GM12878 (cell line): Measurements from ENCODE around the gene COL18A1. TPM values are rescaled to one million over a fixed set of nuclear protein-coding genes. Genes with fewer than 3 reads are reported as not detected.

ENCODE experiments used
- ATAC-seq: fragments of 200-7000 bp; cut with Tn5 transposase; 3 replicates; pipeline ENCODE4 v1.9.1; 2020; ENCODE audit warnings: mild to moderate bottlenecking, moderate library complexity
- BruUV-seq: library from RNA; stranded (reverse); fragments of 400-500 nt; replicated peaks from 2 replicates; lab custom pipeline; 2021; lab: Mats Ljungman, UMichigan
- CTCF ChIA-PET: fragments of 300-600 bp; sonication (Branson Sonifier 250); formaldehyde crosslinking; extraction: SDS; loops from one replicate; lab custom pipeline; 2021; ENCODE audit warnings: inconsistent platforms; lab: Yijun Ruan, JAX
- POLR2A ChIA-PET: fragments of 350-600 bp; formaldehyde crosslinking; extraction: SDS; loops from one replicate; lab custom pipeline; 2021; ENCODE audit warnings: inconsistent platforms; lab: Charles Lee
- RAD21 ChIA-PET: fragments of 300-600 bp; sonication (Branson Sonifier 250); formaldehyde crosslinking; loops from one replicate; lab custom pipeline; 2023; ENCODE audit warnings: antibody characterized with exemption; ENCODE audit not compliant: unreplicated experiment; lab: Charles Lee
- SMC1A ChIA-PET: fragments of 300-600 bp; sonication (Branson Sonifier 250); formaldehyde crosslinking; loops from one replicate; lab custom pipeline; 2023; ENCODE audit not compliant: unreplicated experiment, uncharacterized antibody; lab: Charles Lee
- DNase-seq: peaks from one replicate; pipeline ENCODE4 v3.0.0-alpha.2; 2011; ENCODE audit warnings: low read depth, low spot score
- FAIRE-seq: peaks from 3 replicates; lab custom pipeline; 2011; peaks lifted over from hg19 to GRCh38; lab: Jason Lieb, UNC
- H2AFZ ChIP-seq: 2 replicates; pipeline ENCODE4 v1.6.0; 2011; ENCODE audit warnings: low read depth, low read length, control low read depth; ENCODE audit not compliant: control insufficient read depth
- H3K27ac ChIP-seq: 2 replicates; pipeline ENCODE4 v1.5.1; 2011; ENCODE audit warnings: control low read depth; ENCODE audit not compliant: control insufficient read depth, insufficient read depth
- H3K27me3 ChIP-seq, 2 experiments: replicated peaks in 1 of 2; 2 replicates each; pipeline versions ENCODE4 v1.6.0 to v1.6.1; 2011; ENCODE audit warnings: low read length in 1 of 2; ENCODE audit not compliant: control insufficient read depth in 2 of 2, insufficient read depth in 2 of 2
- H3K36me3 ChIP-seq, 2 experiments: 2 replicates each; pipeline ENCODE4 v1.5.1; 2011; ENCODE audit warnings: low read length in 1 of 2; ENCODE audit not compliant: control insufficient read depth in 2 of 2, insufficient read depth in 2 of 2
- H3K4me1 ChIP-seq: 2 replicates; pipeline ENCODE4 v1.6.1; 2011; ENCODE audit warnings: mild to moderate bottlenecking, low read length, moderate library complexity, mixed read lengths; ENCODE audit not compliant: control insufficient read depth, insufficient read depth
- H3K4me2 ChIP-seq: 2 replicates; pipeline ENCODE4 v1.6.0; 2011; ENCODE audit warnings: control low read depth; ENCODE audit not compliant: control insufficient read depth, insufficient read depth
- H3K4me3 ChIP-seq: fragments of 200-600 bp; sonication (generic); 2 replicates; pipeline ENCODE4 v1.5.1; 2016
- H3K79me2 ChIP-seq: 2 replicates; pipeline ENCODE4 v1.6.0; 2011; ENCODE audit warnings: low read length; ENCODE audit not compliant: control insufficient read depth, insufficient read depth
- H3K9ac ChIP-seq: 2 replicates; pipeline ENCODE4 v1.8.0; 2011; ENCODE audit warnings: low read length, control low read depth, mixed read lengths; ENCODE audit not compliant: control insufficient read depth, insufficient read depth
- H3K9me3 ChIP-seq: replicated peaks from 3 replicates; pipeline ENCODE4 v1.5.1; 2011; ENCODE audit warnings: mild to moderate bottlenecking, low read length; ENCODE audit not compliant: control insufficient read depth, insufficient read depth
- H4K20me1 ChIP-seq: 2 replicates; pipeline ENCODE4 v1.6.0; 2011; ENCODE audit not compliant: control insufficient read depth, insufficient read depth
- EGR1 ChIP-seq, 2 experiments: IDR thresholded peaks; 1 replicate in 1 of 2; 2 replicates in 1 of 2; pipeline ENCODE4 v1.6.1; 2011 to 2012; ENCODE audit warnings: low read depth in 2 of 2, low read length in 2 of 2, borderline replicate concordance in 1 of 2, mild to moderate bottlenecking in 1 of 2, moderate library complexity in 1 of 2
- MAX ChIP-seq: IDR thresholded peaks from 2 replicates; pipeline ENCODE4 v1.6.1; 2012; ENCODE audit warnings: low read depth, low read length, improper control_type of control experiment
- MXI1 ChIP-seq: fragments of 150-350 bp; IDR thresholded peaks from 2 replicates; pipeline ENCODE4 v1.6.1; 2011; ENCODE audit warnings: low read depth, mild to moderate bottlenecking, inconsistent platforms, low read length, improper control_type of control experiment
- ZNF217 ChIP-seq: fragments of 450-650 bp; IDR thresholded peaks from 2 replicates; pipeline ENCODE4 v1.6.1; 2017; ENCODE audit warnings: antibody characterized with exemption, mild to moderate bottlenecking
- WGBS: methylation state at CpG from one replicate; pipeline ENCODE4 v1.1.6; 2016; ENCODE audit warnings: low lambda C conversion rate; ENCODE audit not compliant: insufficient replicate concordance, insufficient coverage; ENCODE audit errors: missing lambda C conversion rate; 5-methylcytosine and 5-hydroxymethylcytosine counted together
- in situ Hi-C: fragments of 300-500 bp; cut with MboI; formaldehyde crosslinking; loops from 9 replicates; pipeline ENCODE4 v1.14.3; 2018; ENCODE audit warnings: mixed read lengths
- intact Hi-C: fragments of 100-400 bp; cut with micrococcal nuclease; formaldehyde crosslinking; loops from one replicate; pipeline ENCODE4 v1.14.2; 2022; ENCODE audit not compliant: unreplicated experiment
- microRNA-seq: library from miRNA; unstranded; fragments of <30 nt; microRNA quantifications from one replicate; pipeline ENCODE4, GENCODE V29; 2018
- polyA plus RNA-seq, 11 experiments: library from polyadenylated mRNA; depleted of rRNA in 4 of 11; unstranded in 6 of 11; stranded (reverse) in 5 of 11; fragments of >200 nt; fragmentation: Nextera tagmentation in 4 of 11; fragmentation: Illumina TruSeq in 1 of 11; extraction: Ambion mirVana in 4 of 11; extraction: Trizol in 1 of 11; gene quantifications; 1 replicate in 1 of 11; 2 replicates in 10 of 11; pipeline versions ENCODE4 v1.2.1 to v1.2.3, GENCODE V29; 2011 to 2016; ENCODE audit warnings: inconsistent platforms in 2 of 11, missing spikeins in 2 of 11, low read depth in 1 of 11
- small RNA-seq: library from RNA; depleted of rRNA; stranded (forward); fragments of <200 nt; gene quantifications from one replicate; pipeline ENCODE3, GENCODE V24; 2014
- total RNA-seq, 4 experiments: library from RNA; depleted of rRNA in 3 of 4; stranded (reverse); fragments of >200 nt in 3 of 4; fragmentation: Illumina TruSeq in 1 of 4; extraction: Trizol in 1 of 4; gene quantifications; 2 replicates each; pipeline versions ENCODE4 v1.2.1 to v1.2.3, GENCODE V29; 2013 to 2021

The COL18A1 gene
- total and polyA plus RNA-seq, 10 of the 15 experiments (the other 5 are each of a cell fraction or from before 2014, with no cell fraction given): under 0.01 to 0.49 (median 0.09) TPM; not detected in 3

GRCh38 chr21:45562965-45563364, 158.0 kb downstream of the COL18A1 start:
- no peaks in the 10 kb centered on the region for H3K79me2 ChIP-seq
- intact Hi-C loops: no loop called here
- H3K4me2 ChIP-seq: no peak overlapping the region
- H3K27ac ChIP-seq: no peak overlapping the region
- no peak overlapping the region for H2AFZ ChIP-seq
- POLR2A ChIA-PET: no interaction called here
- no peak for DNase-seq
- no peaks in the 10 kb centered on the region for H3K27me3 ChIP-seq
- RAD21 ChIA-PET: no interaction called here
- H3K9ac ChIP-seq: no peak overlapping the region
- BruUV-seq: no TSS peak
- SMC1A ChIA-PET: interaction anchor here (0.6 kb wide), 1 partner anchor 37 kb away, joined by 3 read pairs; no protein-coding TSS in a partner anchor
- no peaks in the 10 kb centered on the region for H4K20me1 ChIP-seq
- CTCF ChIA-PET: interaction anchor here (0.9 to 1.0 kb wide), 3 partner anchors 13 to 78 kb away, joined by 3 read pairs; no protein-coding TSS in a partner anchor
- no peak for TF ChIP-seq MAX
- TF ChIP-seq EGR1 (IDR thresholded peaks at IDR 0.05; ENCODE audit: borderline replicate concordance in 1 of 2, low read depth in 2 of 2, low read length in 2 of 2): no peak
- no peak for TF ChIP-seq MXI1
- no peak for TF ChIP-seq ZNF217
- ATAC-seq: no peak
- no peaks in the 10 kb centered on the region for H3K4me1 ChIP-seq
- H3K36me3 ChIP-seq: no peaks in the 10 kb centered on the region
- H3K4me3 ChIP-seq: no peak overlapping the region
- no peaks in the 10 kb centered on the region for H3K9me3 ChIP-seq
- in situ Hi-C loops: no loop called here
- FAIRE-seq: no peak
- 28% methylated on average over 6 of the region's 6 CpGs for WGBS

Small RNA genes within 50 kb of the gene (microRNA-seq; reads per million reads assigned to microRNA genes)
- gene MIR6815: not detected

Small RNA genes within 50 kb of the gene (small RNA-seq; reads per million reads assigned to genes)
- gene MIR6815 (not detected), gene MTCO1P3 (not detected)

Other genes with a start within 250 kb of the COL18A1 start
- 5.3 and 7.6 TPM in 2 replicates for gene POFUT2, start 117.3 kb upstream of the COL18A1 start, total RNA-seq (2014; rRNA removed)
- gene POFUT2, start 117.3 kb upstream of the COL18A1 start, total RNA-seq (2014; rRNA removed; fragmentation: Illumina TruSeq; extraction: Trizol): 3.6 and 4.5 TPM in 2 replicates
- 11.8 and 15.1 TPM in 2 replicates for gene POFUT2, start 117.3 kb upstream of the COL18A1 start, total RNA-seq (2021)
- 8.0 and 9.1 TPM in 2 replicates for gene POFUT2, start 117.3 kb upstream of the COL18A1 start, polyA plus RNA-seq (2011; rRNA removed)
- gene POFUT2, start 117.3 kb upstream of the COL18A1 start, polyA plus RNA-seq (2014; fragmentation: Illumina TruSeq; extraction: Trizol): 4.7 and 8.0 TPM in 2 replicates
- gene POFUT2, start 117.3 kb upstream of the COL18A1 start, polyA plus RNA-seq (2014; fragmentation: Nextera tagmentation; extraction: Ambion mirVana): 1 to 10 TPM; 1.2 to 1.6 TPM
- gene POFUT2, start 117.3 kb upstream of the COL18A1 start, polyA plus RNA-seq (2014; rRNA removed): 12.2 and 12.7 TPM in 2 replicates
- gene POFUT2, start 117.3 kb upstream of the COL18A1 start, polyA plus RNA-seq (2016; fragmentation: Nextera tagmentation; extraction: Ambion mirVana): 1 to 10 TPM; 5.2 to 6.0 TPM
- 14.7 and 18.4 TPM in 2 replicates for gene SLC19A1, start 137.3 kb downstream of the COL18A1 start, total RNA-seq (2014; rRNA removed)
- gene SLC19A1, start 137.3 kb downstream of the COL18A1 start, total RNA-seq (2014; rRNA removed; fragmentation: Illumina TruSeq; extraction: Trizol): 5.5 and 6.1 TPM in 2 replicates
- 43.8 and 49.7 TPM in 2 replicates for gene SLC19A1, start 137.3 kb downstream of the COL18A1 start, total RNA-seq (2021)
- 1.9 and 5.6 TPM in 2 replicates for gene SLC19A1, start 137.3 kb downstream of the COL18A1 start, polyA plus RNA-seq (2011; rRNA removed)
- gene SLC19A1, start 137.3 kb downstream of the COL18A1 start, polyA plus RNA-seq (2014; fragmentation: Illumina TruSeq; extraction: Trizol): 1.6 and 3.5 TPM in 2 replicates
- 1 to 10 TPM in 1 of 2 experiments, under 1 TPM in 1; 0.42 to 1.5 TPM for gene SLC19A1, start 137.3 kb downstream of the COL18A1 start, polyA plus RNA-seq (2014; fragmentation: Nextera tagmentation; extraction: Ambion mirVana)
- gene SLC19A1, start 137.3 kb downstream of the COL18A1 start, polyA plus RNA-seq (2014; rRNA removed): 23.8 and 29.8 TPM in 2 replicates
- gene SLC19A1, start 137.3 kb downstream of the COL18A1 start, polyA plus RNA-seq (2016; fragmentation: Nextera tagmentation; extraction: Ambion mirVana): 10 to 100 TPM; 40.3 to 42.0 TPM
- gene PCBP3, start 238.6 kb downstream of the COL18A1 start, total RNA-seq (2014; rRNA removed): not detected in 2 replicates
- gene PCBP3, start 238.6 kb downstream of the COL18A1 start, total RNA-seq (2014; rRNA removed; fragmentation: Illumina TruSeq; extraction: Trizol): 0.32 and 0.45 TPM in 2 replicates
- 0.27 and 0.46 TPM in 2 replicates for gene PCBP3, start 238.6 kb downstream of the COL18A1 start, total RNA-seq (2021)
- 0.35 and 0.77 TPM in 2 replicates for gene PCBP3, start 238.6 kb downstream of the COL18A1 start, polyA plus RNA-seq (2011; rRNA removed)
- gene PCBP3, start 238.6 kb downstream of the COL18A1 start, polyA plus RNA-seq (2014; fragmentation: Illumina TruSeq; extraction: Trizol): 0.71 TPM in 1 of 2 replicates, not detected in the other
- gene PCBP3, start 238.6 kb downstream of the COL18A1 start, polyA plus RNA-seq (2014; fragmentation: Nextera tagmentation; extraction: Ambion mirVana): not detected
- 0.15 and 0.32 TPM in 2 replicates for gene PCBP3, start 238.6 kb downstream of the COL18A1 start, polyA plus RNA-seq (2014; rRNA removed)
- gene PCBP3, start 238.6 kb downstream of the COL18A1 start, polyA plus RNA-seq (2016; fragmentation: Nextera tagmentation; extraction: Ambion mirVana): 1 to 10 TPM in 1 of 2 experiments, under 1 TPM in 1; 0.09 to 1.3 TPM